ENCODE measurements around the gene FOXA2. TPM values are rescaled to one million over a fixed set of nuclear protein-coding genes. Genes with fewer than 3 reads are reported as not detected.

FOXA2 gene
- total and polyA plus RNA-seq, 2 of the 13 experiments (the other 11 are each of a cell fraction or from before 2014, with no cell fraction given), result 8.8 to 12.2 TPM

- no peak for TF ChIP-seq ZSCAN20 (CRISPR knock-in tag; IDR thresholded peaks at IDR 0.05; ENCODE audit: borderline replicate concordance)
- TF ChIP-seq ZNF773 (CRISPR knock-in tag; IDR thresholded peaks at IDR 0.05; ENCODE audit: borderline replicate concordance), result no peak
- TF ChIP-seq ZBTB26 (CRISPR knock-in tag; IDR thresholded peaks at IDR 0.05; ENCODE audit: borderline replicate concordance), result peak; percentile 4; the same call in 1 of the 2 replicates
- TF ChIP-seq NCOR1 (IDR thresholded peaks at IDR 0.05; ENCODE audit: borderline replicate concordance, low read length), result no peak
- TF ChIP-seq MED8 (CRISPR knock-in tag; IDR thresholded peaks at IDR 0.05; ENCODE audit: insufficient replicate concordance), result no peak
- no peak for TF ChIP-seq KLF6 (CRISPR knock-in tag; IDR thresholded peaks at IDR 0.05)
- no peak for TF ChIP-seq XBP1 (CRISPR knock-in tag; IDR thresholded peaks at IDR 0.05)
- no peak for TF ChIP-seq SIN3A (IDR thresholded peaks at IDR 0.05; ENCODE audit: borderline replicate concordance, low read depth, low read length)
- TF ChIP-seq EED (CRISPR knock-in tag; IDR thresholded peaks at IDR 0.05), result no peak
- no peak for TF ChIP-seq ZNF20 (CRISPR knock-in tag; IDR thresholded peaks at IDR 0.05)
- TF ChIP-seq ZNF552 (CRISPR knock-in tag; IDR thresholded peaks at IDR 0.05; ENCODE audit: borderline replicate concordance), result no peak
- TF ChIP-seq MED13 (CRISPR knock-in tag; IDR thresholded peaks at IDR 0.05), result no peak
- TF ChIP-seq ZNF619 (CRISPR knock-in tag; IDR thresholded peaks at IDR 0.05), result no peak
- TF ChIP-seq ZNF343 (CRISPR knock-in tag; IDR thresholded peaks at IDR 0.05), result no peak
- no peak for TF ChIP-seq ZSCAN31 (CRISPR knock-in tag; IDR thresholded peaks at IDR 0.05; ENCODE audit: low read depth)
- TF ChIP-seq TRIM24 (CRISPR knock-in tag; IDR thresholded peaks at IDR 0.05), result no peak
- no peak for TF ChIP-seq ZNF337 (CRISPR knock-in tag; IDR thresholded peaks at IDR 0.05; ENCODE audit: borderline replicate concordance, low read depth)
- no peak for TF ChIP-seq ZNF740 (CRISPR knock-in tag; IDR thresholded peaks at IDR 0.05)
- TF ChIP-seq ADNP (CRISPR knock-in tag; IDR thresholded peaks at IDR 0.05), result no peak
- TF ChIP-seq ZBTB8A (CRISPR knock-in tag; IDR thresholded peaks at IDR 0.05; ENCODE audit: borderline replicate concordance, low read depth), result no peak
- 0 out of 2 replicates have a peak, but pooled peaks have one; percentile 61 for TF ChIP-seq ZUFSP (CRISPR knock-in tag; IDR thresholded peaks at IDR 0.05; ENCODE audit: borderline replicate concordance)
- no peak for TF ChIP-seq KAT8 (CRISPR knock-in tag; IDR thresholded peaks at IDR 0.05)
- TF ChIP-seq KDM1A (CRISPR knock-in tag; IDR thresholded peaks at IDR 0.05), result no peak
- no peak for TF ChIP-seq MLXIP (CRISPR knock-in tag; IDR thresholded peaks at IDR 0.05; ENCODE audit: borderline replicate concordance)
- TF ChIP-seq ARNTL (CRISPR knock-in tag; IDR thresholded peaks at IDR 0.05), result no peak
Measured at GRCh38 chr20:22585786-22586493, 1.6 kb upstream of the FOXA2 start (continued).
